ENCODE data around the gene IMP4.
"Not testable (repeated sequence)": the region's sequence is repeated elsewhere in the genome, so short reads cannot be mapped to it uniquely, and the experiment has no call there.

IMP4 gene

GRCh38 chr2:130342533-130343275 is at the start of gene IMP4:
TSS of gene IMP4 (plus strand) at chr2:130342897. CDS start at chr2:130342933, 36 bp downstream.
- peak; percentile 99 for DNase-seq (ENCODE audit: low read depth)

GRCh38 chr2:130300258-130300969 is 42.3 kb upstream of the IMP4 start:
- DNase-seq (ENCODE audit: low read depth), result no peak

- no peak for DNase-seq (ENCODE audit: low read depth)
Measured at GRCh38 chr2:130300970-130301348, 41.7 kb upstream of the IMP4 start.

DNA sequence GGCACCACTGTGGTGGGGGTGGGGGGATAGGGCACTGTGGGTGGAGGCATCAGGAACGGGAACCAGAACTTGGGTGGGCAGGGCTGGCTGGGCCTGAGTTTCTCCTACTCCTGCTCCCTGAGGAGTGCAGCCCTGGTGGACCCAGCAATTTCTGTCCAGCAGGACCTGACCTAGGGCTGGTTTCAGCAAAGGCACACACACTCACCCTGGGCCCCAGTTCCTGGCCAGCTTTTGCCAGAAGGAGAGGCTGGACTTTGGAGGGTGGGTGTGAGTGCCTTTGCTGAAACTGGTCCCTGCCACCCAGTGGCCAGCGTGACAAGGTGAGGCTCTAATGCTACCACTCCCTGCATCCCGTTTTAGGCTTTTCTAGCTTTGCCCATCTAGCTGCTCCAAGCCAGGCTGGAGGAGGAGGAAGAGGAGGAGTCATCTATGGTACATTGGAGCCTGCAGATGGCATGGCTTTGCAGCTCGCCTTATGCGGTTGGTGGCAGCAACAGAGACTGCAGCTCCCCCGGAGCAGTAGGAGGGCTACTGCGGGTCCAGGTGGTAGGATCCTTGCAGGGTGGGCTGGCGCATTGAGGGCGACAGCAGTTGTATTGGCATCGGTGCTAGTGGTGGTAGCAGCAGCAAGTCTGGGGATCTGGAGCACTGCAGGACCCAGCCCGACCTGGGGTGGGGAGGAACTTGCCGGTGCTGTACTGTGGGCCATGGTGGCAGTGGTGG is 40.4 kb upstream of the IMP4 start:
- DNase-seq (ENCODE audit: low read depth), result no peak

DNA sequence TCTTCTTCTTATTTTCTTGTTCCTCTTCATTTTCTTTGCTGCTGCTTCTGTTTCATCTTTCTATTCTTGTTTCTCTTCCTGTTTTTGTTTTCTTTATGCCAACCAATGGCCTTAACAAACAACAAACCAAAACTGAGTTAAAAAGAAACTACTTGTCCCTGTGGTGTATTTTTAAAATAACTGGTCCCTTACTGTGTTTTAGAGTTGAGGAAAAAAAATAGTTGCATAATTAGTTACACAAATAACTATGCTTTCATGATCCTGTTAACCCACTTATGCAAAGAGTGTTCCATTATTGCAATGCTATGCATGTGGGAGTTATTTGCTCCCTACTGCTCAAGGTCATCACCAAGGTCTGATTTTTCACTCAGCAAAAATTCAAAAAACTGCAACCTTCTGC is 39.5 kb upstream of the IMP4 start:
- DNase-seq (ENCODE audit: low read depth), result no peak

- no peak for DNase-seq (ENCODE audit: low read depth)
Measured at GRCh38 chr2:130304726-130305125, 38.0 kb upstream of the IMP4 start.

DNA sequence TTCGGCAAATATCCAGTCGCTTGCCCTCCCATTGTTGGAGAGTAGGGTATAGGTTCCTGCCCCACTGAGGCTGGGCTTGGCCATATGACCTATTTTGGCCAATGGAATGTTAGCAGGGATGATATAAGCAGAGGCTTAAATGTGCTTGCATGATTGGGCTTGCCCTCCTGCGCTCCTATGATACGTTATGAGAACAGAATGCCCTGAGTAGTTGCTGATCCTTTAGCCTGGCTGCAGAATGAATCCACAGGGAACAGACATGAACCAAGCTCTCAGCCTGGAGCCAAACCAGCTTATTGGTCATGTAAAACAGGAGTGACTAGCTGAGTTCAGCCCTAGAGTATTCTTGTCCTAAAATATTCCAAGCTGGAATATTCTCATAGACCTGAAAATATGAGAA is 34.8 kb upstream of the IMP4 start:
- DNase-seq (ENCODE audit: low read depth), result no peak

DNA sequence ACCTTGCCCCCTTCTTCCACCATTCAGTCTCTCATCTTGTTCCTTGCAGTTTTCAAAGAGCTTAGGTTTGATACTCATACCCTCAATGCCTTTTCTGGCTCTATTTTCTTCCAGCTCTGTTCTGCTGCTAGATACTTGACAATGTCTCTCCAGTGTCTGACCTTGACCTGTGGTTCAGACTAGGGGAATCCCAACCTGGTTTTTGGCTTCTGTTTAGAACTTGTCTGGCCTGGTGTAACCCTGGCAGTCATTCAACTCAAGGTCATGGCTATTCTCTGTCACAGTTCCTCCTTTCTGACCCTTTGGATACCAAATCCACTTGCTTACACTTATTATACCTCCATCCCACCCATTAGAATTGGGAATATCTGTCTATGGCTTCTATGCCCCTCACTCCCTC is 31.8 kb upstream of the IMP4 start:
- DNase-seq (ENCODE audit: low read depth), result no peak

DNA sequence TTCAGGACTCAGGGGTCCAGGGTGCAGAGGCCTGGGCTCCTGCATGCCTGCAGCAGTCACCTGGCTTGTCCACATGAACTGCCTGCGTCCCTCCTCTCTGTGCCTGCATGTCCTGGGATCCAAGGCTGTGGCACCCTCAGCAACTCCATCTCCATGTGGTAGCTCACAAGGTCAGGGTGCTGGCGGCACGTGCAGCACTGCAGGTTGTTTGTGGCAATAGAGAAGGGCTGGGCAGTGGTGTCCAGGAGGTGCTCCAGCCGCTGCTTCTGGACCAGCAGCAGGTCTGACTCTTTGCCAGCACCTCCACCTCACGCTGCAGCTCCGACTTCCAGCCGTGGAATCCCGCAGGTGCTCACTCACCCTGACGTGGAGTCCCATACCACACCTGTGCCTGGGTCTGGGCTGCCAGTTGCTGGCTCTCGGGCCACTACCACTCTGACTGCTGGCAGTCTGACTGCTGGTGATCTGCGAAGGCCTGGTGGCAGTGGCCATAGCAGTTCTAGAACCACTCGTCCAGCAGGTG is 28.8 kb upstream of the IMP4 start:
- DNase-seq (ENCODE audit: low read depth), result no peak

DNA sequence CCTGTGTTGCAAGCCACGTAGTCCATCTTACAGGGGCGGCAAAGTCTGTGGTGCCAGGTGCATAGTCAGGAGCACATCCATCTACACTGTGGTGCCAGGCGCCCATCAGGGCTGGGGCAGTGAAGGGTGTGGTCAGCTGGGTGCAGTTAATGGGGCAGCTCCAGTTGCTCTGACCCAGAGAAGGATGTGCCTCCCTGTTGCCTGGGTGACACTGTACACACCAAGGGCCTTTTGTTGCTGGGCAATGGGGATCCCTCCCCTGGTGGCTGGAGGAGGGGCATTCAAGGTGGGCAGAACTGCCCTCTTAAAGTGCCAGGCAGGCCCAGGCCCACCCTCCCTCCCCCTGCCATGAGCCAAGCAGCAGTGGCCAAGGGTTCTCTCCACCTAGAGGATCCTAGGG is 28.3 kb upstream of the IMP4 start:
- DNase-seq (ENCODE audit: low read depth), result no peak

GRCh38 chr2:130316596-130316995 is 26.1 kb upstream of the IMP4 start:
- DNase-seq (ENCODE audit: low read depth), result no peak

DNA sequence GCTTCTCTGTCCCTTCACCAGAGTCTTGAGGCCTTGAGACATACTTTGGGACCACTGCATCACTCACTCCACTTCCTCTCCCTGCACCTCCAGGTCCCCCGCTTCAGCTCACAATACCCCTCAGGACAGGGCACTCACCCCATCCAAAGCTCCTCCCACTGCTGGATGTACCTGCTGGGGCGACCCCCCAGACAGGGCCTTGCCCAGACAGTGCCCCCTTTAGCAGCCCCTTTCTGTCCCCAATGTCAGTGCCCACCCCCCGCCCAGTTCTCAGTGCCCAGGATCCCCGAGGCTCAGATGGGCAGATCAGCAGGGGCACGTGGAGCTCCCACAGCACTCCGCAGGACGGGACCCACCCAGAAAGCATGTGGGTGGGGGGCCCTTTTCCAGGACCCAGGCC is 23.8 kb upstream of the IMP4 start:
- DNase-seq (ENCODE audit: low read depth), result no peak

DNA sequence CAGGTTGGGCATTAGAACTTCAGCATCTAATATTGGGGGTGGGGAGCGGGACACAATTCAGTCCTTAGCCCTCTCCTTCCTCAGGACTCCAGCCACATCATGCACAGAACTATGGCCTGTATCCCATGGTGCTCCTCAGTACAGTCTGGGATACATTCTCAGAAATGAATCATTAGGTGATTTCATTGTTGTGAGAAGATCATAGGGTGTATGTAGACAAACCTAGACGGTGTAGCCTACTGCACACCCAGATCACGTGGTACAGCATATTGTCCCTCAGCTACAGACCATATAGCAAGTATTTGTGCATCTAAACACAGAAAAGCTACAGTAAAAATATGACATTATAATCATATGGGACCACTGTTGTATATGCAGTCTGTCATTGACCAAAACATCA is 23.2 kb upstream of the IMP4 start:
- no peak for DNase-seq (ENCODE audit: low read depth)

DNA sequence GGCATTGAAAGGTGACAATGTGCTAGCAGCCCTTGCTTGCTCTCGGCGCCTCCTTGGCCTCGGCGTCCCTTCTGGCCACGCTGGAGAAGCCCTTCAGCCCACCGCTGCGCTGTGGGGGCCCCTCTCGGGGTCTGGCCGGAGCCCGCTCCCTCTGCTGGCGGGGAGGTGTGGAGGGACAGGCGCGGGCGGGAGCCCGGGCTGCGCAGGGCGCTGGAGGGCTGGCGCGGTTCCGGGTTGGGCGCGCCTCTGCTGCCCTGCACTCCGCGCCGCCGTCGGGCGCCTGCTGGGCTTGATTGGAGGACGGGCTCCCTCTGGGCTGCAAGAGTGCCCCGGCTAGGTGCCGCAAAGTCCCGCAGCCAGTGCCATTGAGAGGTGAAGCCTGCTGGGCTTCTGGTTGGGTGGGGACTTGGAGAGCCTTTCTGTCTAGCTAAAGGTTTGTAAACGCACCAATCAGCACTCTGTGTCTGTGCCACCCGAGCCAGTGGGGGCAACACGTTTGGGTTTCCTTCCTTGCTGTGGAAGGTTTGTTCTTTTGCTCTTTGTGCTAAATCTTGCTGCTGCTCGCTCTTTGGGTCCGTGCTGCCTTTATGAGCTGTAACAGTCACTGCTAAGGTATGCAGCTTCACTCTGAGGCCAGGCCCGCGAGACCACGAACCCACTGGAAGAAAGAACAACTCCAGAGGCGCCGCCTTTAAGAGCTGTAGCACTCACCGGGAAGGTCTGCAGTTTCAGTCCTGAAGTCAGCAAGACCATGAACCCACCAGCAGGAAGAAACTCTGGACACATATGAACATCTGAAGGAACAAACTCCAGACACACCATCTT is 14.8 kb upstream of the IMP4 start:
- DNase-seq (ENCODE audit: low read depth), result no peak

DNA sequence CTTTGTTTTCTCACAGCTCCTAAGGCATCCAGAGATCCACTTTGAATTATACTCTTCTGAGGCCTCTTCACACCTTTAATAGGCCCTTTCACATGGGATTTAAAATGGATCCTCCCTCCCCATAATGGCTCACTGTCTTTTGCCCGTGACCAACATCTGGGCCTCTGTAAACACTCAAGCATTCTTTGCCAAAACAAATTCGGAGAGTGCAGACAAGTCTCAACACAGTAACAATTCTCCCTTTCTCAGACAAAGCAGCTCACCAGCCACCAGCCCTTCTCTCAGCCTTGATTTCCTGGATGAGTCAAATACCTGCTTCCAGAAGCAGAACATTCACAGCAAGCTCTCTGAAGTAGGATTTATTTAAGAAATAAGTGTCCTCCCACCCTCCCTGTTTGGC is 14.0 kb upstream of the IMP4 start:
- DNase-seq (ENCODE audit: low read depth), result no peak

DNA sequence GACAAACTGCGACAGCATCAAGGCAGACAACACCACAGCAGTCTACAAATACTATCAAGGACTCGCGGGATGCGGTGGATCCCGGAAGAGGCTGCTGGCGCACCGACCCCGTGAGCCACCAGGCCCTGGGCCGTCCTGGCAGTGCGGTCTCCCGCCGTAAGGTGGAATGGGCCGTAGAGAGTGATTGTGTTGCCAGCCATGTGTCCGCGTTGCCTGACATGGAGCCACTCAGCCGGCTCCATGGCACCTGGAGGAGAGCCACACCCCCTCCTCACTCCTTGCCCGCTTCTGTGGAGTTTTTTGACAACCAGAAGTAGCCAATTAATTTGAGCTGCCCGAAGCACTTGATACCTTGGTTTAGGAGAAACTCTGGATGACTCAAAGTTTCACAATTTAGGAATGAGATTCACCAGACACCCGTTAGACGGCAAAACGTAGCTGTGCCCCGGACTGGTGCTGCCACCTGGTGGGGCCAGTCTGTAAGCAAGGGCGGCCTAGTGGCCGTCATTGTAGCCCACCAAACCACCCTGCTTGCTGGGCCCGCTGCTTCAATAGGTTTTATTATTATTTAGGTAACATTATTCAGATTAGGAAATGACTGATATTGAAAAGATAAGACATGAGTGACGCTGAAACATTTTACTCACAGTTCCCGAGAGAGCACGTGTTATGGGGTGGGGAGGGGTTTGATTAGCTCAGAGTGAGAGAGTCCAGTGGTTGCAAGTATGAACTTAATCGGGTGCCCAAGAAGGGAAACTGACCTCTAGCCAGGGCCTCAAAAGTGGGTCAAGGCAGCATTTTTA is 10.2 kb upstream of the IMP4 start:
- DNase-seq (ENCODE audit: low read depth), result no peak

GRCh38 chr2:130333253-130333652 is 9.4 kb upstream of the IMP4 start:
- DNase-seq (ENCODE audit: low read depth), result not testable (repeated sequence)

DNA sequence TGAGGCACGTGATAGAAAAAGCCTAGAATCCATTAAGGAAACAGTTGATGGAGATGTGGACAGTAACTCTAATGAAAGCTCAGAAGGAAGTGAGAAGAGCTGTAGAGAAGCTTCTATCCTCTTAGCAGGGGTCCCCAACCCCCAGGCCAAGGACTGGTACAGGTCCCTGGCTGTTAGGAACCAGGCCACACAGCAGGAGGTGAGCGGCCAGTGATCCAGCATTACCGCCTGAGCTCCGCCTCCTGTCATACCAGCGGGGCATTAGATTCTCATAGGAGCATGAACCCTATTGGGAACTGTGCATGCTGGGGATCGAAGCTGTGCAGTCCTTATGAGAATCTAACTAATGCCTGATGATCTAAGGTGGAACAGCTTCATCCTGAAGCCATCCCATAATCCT is 8.7 kb upstream of the IMP4 start:
- no peak for DNase-seq (ENCODE audit: low read depth)

DNA sequence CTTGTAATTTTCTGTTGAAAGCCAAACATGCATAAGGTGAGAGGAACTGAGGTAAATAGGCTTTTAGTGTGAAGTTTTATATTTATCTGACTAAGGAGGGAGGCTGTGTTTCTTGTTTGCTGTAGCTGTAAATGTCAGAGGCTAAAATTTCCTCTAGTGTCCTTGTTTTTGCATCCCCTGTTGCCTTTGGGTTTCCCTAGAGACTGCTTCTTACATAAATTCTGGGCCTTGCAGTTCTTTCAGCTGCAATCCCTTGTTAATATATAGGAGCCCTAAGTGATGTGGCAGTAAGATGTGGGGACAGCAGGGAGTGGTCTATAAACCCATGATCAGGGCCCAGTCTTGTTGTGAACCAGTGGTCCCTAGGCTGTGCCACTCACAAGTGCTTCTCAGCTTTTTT is 7.5 kb upstream of the IMP4 start:
- DNase-seq (ENCODE audit: low read depth), result no peak

DNA sequence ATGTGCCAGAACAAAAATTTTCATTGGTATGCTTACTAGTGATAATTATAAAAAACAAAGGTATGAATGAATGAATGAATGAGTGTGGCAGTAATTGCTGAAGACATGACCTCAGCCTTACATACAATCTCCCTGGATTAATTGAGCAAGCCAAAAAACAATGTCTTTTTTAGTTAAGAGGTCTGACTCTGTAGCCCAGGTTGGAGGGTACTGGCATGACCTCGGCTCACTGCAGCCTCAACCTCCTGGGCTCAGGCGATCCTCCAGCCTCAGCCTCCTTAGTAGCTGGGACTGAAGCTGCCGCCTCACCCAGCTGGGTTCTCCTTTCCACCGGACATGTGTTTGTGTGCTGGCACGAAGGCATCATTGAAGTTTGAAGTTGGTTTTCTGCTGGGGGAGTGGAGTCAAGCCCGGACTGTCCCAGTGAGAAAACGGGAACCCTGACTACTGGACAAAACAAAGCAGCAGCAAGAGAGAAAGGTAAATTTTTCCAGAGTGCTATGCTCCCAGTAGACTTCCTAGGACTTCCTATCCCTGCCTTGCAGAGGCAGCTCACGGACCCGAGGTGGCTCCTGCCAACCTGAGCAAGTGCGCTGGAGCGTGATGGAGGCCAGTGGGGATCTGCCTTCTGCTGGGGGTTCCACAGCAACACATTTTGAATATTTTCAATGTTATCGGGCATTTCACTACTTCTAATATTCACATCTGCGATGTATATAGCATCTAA is 6.4 kb upstream of the IMP4 start:
- DNase-seq (ENCODE audit: low read depth), result no peak
